Subcutaneous abdominal adipose tissue (tissue), 5 donors: Measurements from ENCODE around the gene LRIT3.

Experiments used
- H3K27ac ChIP-seq: one replicate; pipeline ENCODE4 v1.7.0; 2013; ENCODE audit warnings: low read depth, mild to moderate bottlenecking, inconsistent platforms, low read length, moderate library complexity
- H3K27me3 ChIP-seq, 5 donors: one replicate each; pipeline ENCODE4 v1.7.0; 2013; ENCODE audit warnings: low read length in 5 of 5, inconsistent platforms in 1 of 5; ENCODE audit not compliant: control insufficient read depth in 5 of 5, insufficient read depth in 4 of 5
- H3K36me3 ChIP-seq, 5 donors: one replicate each; pipeline ENCODE4 v1.7.0; 2013; ENCODE audit warnings: low read length in 5 of 5; ENCODE audit not compliant: control insufficient read depth in 5 of 5, insufficient read depth in 5 of 5
- H3K4me1 ChIP-seq, 5 donors: one replicate each; pipeline ENCODE4 v1.7.0; 2013; ENCODE audit warnings: low read length in 5 of 5, mild to moderate bottlenecking in 3 of 5, moderate library complexity in 1 of 5; ENCODE audit not compliant: control insufficient read depth in 5 of 5, insufficient read depth in 5 of 5
- H3K4me3 ChIP-seq, 5 donors: one replicate each; pipeline ENCODE4 v1.7.0; 2013; ENCODE audit warnings: low read length in 5 of 5, low read depth in 1 of 5
- H3K9ac ChIP-seq, 5 donors: one replicate each; pipeline ENCODE4 v1.7.0; 2013; ENCODE audit warnings: low read length in 5 of 5, mild to moderate bottlenecking in 4 of 5, moderate library complexity in 3 of 5
- H3K9me3 ChIP-seq, 5 donors: one replicate each; pipeline ENCODE4 v1.7.0; 2013; ENCODE audit warnings: low read length in 5 of 5; ENCODE audit not compliant: control insufficient read depth in 5 of 5
- donor health status: healthy.
- donor health status: healthy.
- donor health status: healthy.
- donor health status: healthy.
- donor health status: healthy.

Gene LRIT3

GRCh38 chr4:109890076-109890475 is 42.2 kb downstream of the LRIT3 start:
- Histone ChIP-seq H3K9me3 (no peaks in the 10 kb centered on the region), H3K27ac (no peak overlapping the region), H3K27me3 (no peaks in the 10 kb centered on the region), H3K9ac (no peak overlapping the region), H3K4me1 (no peaks in the 10 kb centered on the region), H3K4me3 (no peak overlapping the region), H3K36me3 (no peaks in the 10 kb centered on the region)

GRCh38 chr4:109902559-109903251 is 54.8 kb downstream of the LRIT3 start:
- H3K9me3 ChIP-seq: peaks cover 0 to 2% (median 0%) of the 10 kb centered on the region in 5 donors
- no peaks in the 10 kb centered on the region for H3K36me3 ChIP-seq
- H3K4me3 ChIP-seq: no peak overlapping the region
- H3K27me3 ChIP-seq: no peaks in the 10 kb centered on the region
- no peaks in the 10 kb centered on the region for H3K4me1 ChIP-seq
- H3K27ac ChIP-seq: no peak overlapping the region
- no peak overlapping the region for H3K9ac ChIP-seq

DNA sequence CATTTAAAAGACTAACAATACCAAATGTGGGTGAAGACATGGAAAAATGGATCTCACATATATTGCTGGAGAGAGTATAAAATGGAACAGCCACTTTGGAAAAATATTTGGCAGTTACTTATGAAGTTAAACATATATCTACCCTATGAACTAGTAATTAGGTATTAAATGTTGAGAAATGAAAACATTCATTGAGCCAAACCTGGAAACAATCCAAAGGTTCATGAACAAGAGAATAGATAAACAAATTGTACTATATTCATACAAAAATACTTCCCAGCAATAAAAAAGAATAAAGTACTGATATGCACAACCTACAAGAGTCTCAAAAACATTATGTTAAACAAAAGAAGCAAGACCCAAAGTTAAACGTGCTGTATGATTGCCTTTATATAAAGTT is 60.8 kb downstream of the LRIT3 start:
- Histone ChIP-seq H3K36me3 (no peaks in the 10 kb centered on the region), H3K9me3 (peaks cover 0 to 2% (median 0%) of the 10 kb centered on the region in 5 donors), H3K27me3 (no peaks in the 10 kb centered on the region), H3K9ac (no peak overlapping the region), H3K4me1 (no peaks in the 10 kb centered on the region), H3K4me3 (no peak overlapping the region), H3K27ac (no peak overlapping the region)

- no peaks in the 10 kb centered on the region for H3K9me3 ChIP-seq
- no peak overlapping the region for H3K4me3 ChIP-seq
- H3K4me1 ChIP-seq: no peaks in the 10 kb centered on the region
- no peaks in the 10 kb centered on the region for H3K36me3 ChIP-seq
- no peak overlapping the region for H3K27ac ChIP-seq
- no peak overlapping the region for H3K9ac ChIP-seq
- peaks cover 0 to 7% (median 3%) of the 10 kb centered on the region in 5 donors for H3K27me3 ChIP-seq
Measured at GRCh38 chr4:109910256-109910655, 62.3 kb downstream of the LRIT3 start.

- H3K4me3 ChIP-seq: no peak within 1 kb of the TSS
Measured at GRCh38 chr4:109912706-109913595, 65.0 kb downstream of the LRIT3 start, which contains the start of gene EGF. EGF (plus strand) TSS chr4:109912883; CDS start chr4:109913336, 453 bp downstream.

GRCh38 chr4:109913596-109914241 is 65.8 kb downstream of the LRIT3 start:
- no peak overlapping the region for H3K4me3 ChIP-seq
- no peaks in the 10 kb centered on the region for H3K36me3 ChIP-seq
- no peak overlapping the region for H3K9ac ChIP-seq
- no peak overlapping the region for H3K27ac ChIP-seq
- H3K4me1 ChIP-seq: no peaks in the 10 kb centered on the region
- H3K9me3 ChIP-seq: no peaks in the 10 kb centered on the region
- H3K27me3 ChIP-seq: peaks cover 0 to 9% (median 3%) of the 10 kb centered on the region in 5 donors

More at GRCh38 chr4:109912706-109913595, 65.0 kb downstream of the LRIT3 start, which contains the start of gene EGF:
- H3K4me1 ChIP-seq: no peaks in the 10 kb centered on the region
- no peaks in the 10 kb centered on the region for H3K36me3 ChIP-seq
- H3K27ac ChIP-seq: no peak within 1 kb of the TSS
- H3K9me3 ChIP-seq: no peaks in the 10 kb centered on the region
- no peak within 1 kb of the TSS for H3K9ac ChIP-seq
- H3K27me3 ChIP-seq: peaks cover 0 to 9% (median 3%) of the 10 kb centered on the region in 5 donors

DNA sequence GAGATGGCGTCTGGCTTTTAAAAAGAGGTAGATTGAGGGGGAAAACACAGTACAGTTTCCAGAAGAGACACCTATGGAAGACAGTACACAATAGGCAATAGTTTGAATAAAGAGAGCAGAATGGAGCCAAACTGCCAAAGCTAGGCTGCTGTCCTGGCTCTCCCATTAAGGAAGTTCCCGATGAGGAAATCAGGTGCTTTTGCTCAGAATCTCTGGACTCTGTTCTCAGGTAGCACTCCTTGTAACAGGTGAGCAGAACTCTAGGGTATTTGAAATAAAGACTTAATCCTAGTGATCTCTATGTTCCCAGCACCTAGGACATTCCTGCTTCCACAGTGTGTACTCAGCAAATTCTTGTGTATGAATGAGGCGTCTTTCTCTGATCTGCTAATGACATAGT is 66.4 kb downstream of the LRIT3 start:
- H3K27ac ChIP-seq: no peak overlapping the region
- no peaks in the 10 kb centered on the region for H3K36me3 ChIP-seq
- no peak overlapping the region for H3K9ac ChIP-seq
- no peaks in the 10 kb centered on the region for H3K9me3 ChIP-seq
- no peaks in the 10 kb centered on the region for H3K4me1 ChIP-seq
- no peak overlapping the region for H3K4me3 ChIP-seq
- H3K27me3 ChIP-seq: peaks cover 0 to 9% (median 3%) of the 10 kb centered on the region in 5 donors

- H3K27ac ChIP-seq: no peak overlapping the region
- no peak overlapping the region for H3K4me3 ChIP-seq
- H3K4me1 ChIP-seq: no peaks in the 10 kb centered on the region
- peaks cover 0 to 9% (median 3%) of the 10 kb centered on the region in 5 donors for H3K27me3 ChIP-seq
- no peaks in the 10 kb centered on the region for H3K36me3 ChIP-seq
- no peaks in the 10 kb centered on the region for H3K9me3 ChIP-seq
- no peak overlapping the region for H3K9ac ChIP-seq
Measured at GRCh38 chr4:109915385-109916026, 67.6 kb downstream of the LRIT3 start.

- peaks cover 0 to 9% (median 3%) of the 10 kb centered on the region in 5 donors for H3K27me3 ChIP-seq
- no peak overlapping the region for H3K4me3 ChIP-seq
- H3K27ac ChIP-seq: no peak overlapping the region
- H3K9ac ChIP-seq: no peak overlapping the region
- no peaks in the 10 kb centered on the region for H3K4me1 ChIP-seq
- H3K36me3 ChIP-seq: no peaks in the 10 kb centered on the region
- H3K9me3 ChIP-seq: no peaks in the 10 kb centered on the region
Measured at GRCh38 chr4:109916027-109916409, 68.1 kb downstream of the LRIT3 start.
